GM19351 (cell line): ENCODE data around the gene GTPBP6.
"Not testable (repeated sequence)": the region's sequence is repeated elsewhere in the genome, so short reads cannot be mapped to it uniquely, and the experiment has no call there.

Source experiments
- ATAC-seq: cut with Tn5 transposase; IDR thresholded peaks from one replicate; pipeline ENCODE4 v1.9.1; 2021; ENCODE audit warnings: mild to moderate bottlenecking, moderate library complexity; ENCODE audit not compliant: unreplicated experiment

The GTPBP6 gene

GRCh38 chrX:338281-338835 is 19.8 kb upstream of the GTPBP6 start:
- no peak for ATAC-seq

GRCh38 chrX:337331-337831 is 18.8 kb upstream of the GTPBP6 start:
- ATAC-seq: no peak

GRCh38 chrX:336227-336626 is 17.6 kb upstream of the GTPBP6 start:
- ATAC-seq: no peak

DNA sequence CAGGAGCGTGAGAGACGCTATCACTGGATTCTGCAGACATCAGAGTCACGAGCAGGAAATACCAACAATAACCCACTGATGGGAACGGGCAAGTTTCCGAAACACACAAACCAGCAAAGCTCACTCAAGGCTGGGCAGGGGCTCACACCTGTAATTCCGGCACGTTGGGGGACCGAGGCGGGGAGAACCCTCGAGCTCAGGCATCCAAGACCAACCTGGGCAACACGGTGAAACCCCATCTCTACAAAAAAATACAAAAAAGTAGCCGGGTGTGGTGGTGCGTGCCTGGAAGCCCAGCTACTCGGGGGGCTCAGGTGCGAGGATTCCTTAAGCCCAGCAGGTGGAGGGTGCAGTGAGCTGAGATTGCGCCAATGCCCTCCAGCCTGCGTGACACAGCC is 17.2 kb upstream of the GTPBP6 start:
- no peak for ATAC-seq

DNA sequence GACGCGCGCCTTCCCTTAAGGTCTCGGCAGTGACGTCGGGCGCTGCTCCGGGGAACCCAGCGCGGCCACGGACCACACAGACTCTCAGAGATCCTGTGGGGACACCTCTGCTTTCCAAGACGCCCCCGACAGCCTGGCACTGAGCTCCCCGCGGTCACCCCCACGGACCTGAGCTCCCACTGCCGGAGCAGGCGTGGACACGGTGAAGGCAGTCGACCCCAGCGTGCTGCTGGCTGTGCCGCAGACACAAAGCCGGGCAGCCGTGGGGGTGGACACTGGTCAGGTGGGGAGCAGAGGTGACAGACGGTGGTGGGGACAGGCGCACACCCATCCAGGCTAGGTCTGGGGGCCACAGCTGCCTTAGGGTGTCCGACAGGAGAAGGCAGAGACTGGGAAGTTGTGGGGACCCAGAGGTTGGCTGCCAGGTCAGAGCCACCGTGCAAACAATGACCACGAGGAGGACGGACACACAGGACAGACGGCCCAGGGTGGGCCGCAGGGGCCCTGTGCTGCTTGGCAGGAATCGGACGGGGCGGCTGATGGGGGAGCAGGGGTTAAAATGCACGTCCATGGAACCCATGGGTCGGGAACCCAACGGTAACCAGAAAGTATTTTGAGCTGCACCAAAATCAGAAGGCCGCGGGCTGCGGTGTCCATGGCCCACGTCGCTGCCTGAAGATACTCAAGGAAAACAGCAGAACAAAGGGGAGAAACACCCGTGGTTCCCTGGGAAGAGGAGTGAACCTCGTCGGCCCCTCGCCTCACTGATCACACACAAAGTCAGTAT is 16.6 kb upstream of the GTPBP6 start:
- no peak for ATAC-seq

DNA sequence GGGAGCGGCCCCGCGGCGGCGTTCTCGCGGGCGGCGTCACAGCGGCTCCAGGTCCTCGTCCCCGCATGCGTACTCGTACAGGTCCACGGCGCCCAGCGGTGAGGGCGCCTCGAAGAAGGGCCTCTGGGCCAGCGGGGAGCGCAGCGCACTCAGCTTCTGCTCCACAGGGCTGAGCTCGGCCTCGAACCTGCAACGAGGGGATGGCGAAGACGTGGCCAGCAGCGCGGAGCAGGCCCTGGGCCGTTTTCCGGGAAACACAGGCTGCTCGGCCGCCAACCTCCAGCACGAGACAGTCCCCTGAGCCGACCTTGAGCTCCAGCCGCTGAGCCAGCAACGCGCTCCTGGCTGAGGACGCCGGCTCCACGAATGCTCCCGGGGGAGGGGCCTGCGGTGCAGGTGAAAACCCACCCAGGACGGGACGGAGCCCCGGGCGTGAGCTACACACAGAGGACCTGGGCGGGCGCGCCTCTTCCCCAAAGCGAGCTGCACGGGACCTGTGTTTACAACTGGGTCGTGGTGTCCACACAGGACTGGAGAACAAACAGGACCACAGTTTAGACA is 15.8 kb upstream of the GTPBP6 start:
- ATAC-seq: no peak

DNA sequence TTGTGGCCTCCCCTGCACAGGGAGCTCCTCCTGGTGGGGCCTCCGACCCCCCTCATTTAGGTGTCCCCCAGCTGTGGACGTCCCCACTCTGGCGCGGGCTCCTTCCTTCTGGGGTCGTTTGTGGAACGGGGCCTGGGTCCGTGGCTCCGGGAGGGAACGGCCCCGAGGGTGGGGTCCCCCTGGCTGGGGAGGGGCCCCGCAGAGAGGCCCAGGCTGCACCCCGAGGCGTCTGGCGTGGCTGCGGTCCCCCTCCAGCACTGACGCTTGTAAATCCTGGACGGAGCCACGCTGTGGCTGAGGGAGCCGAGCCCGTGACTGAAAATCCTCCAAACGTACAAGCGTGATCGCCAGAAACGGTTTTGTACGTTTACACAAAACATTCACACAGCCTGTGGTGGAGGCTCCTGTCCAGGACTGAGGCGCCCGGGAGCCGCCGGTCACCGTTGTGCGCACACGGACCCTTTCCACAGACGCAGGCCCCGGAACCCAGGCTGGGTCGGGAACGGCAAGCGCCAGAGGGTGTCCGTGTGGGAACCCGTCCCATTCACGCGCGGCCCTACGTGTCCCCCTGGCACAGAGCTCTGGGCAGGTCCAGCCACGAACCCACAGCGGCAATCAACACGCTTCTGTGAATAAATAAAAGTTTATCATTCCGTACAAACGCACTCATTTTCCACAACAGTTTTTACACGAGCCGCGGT is 15.2 kb upstream of the GTPBP6 start:
- no peak for ATAC-seq

GRCh38 chrX:332916-333610 is 14.5 kb upstream of the GTPBP6 start:
- no peak for ATAC-seq

DNA sequence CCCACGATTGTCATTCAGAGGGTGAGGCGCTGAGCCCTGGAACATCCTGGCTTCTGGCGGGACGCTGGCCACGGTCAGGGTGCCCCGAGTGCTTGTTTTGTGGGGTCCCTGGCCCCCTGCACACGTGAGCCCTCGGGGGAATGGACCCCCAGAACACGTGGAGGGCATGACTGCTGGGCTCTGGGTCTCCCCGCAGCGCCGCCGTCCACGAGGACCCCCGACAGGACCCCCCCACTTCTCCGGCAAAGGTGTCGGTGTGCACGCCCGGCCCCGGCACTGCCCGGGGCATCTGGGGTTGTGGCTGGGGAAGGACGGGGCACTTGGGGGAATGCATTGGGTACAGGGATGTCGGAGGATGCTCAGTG is 13.9 kb upstream of the GTPBP6 start:
- no peak for ATAC-seq

- ATAC-seq: no peak
Observed at GRCh38 chrX:331825-332495, 13.4 kb upstream of the GTPBP6 start.

GRCh38 chrX:331151-331824 is 12.7 kb upstream of the GTPBP6 start:
- ATAC-seq: no peak

DNA sequence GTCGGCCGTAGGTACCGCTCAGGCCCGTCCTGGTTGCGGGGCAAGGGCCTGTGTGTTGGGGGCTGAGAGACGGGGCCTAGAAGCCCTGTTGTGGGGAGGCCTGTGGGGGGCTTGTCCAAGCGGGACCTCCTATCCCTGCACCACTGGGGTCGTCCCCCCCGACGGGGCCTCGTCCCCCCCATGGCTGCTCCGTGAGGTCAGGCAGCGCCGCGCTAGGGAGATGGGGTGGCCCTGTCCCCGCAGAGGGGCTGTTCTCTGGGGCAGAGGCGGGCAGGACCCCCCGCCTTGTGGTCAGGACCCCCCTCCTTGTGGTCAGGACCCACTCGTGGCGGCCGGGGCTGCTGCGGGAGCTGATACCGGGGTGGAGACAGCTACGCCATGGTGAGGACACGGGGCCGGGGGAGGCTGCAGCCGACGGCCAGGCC is 12.1 kb upstream of the GTPBP6 start:
- no peak for ATAC-seq

DNA sequence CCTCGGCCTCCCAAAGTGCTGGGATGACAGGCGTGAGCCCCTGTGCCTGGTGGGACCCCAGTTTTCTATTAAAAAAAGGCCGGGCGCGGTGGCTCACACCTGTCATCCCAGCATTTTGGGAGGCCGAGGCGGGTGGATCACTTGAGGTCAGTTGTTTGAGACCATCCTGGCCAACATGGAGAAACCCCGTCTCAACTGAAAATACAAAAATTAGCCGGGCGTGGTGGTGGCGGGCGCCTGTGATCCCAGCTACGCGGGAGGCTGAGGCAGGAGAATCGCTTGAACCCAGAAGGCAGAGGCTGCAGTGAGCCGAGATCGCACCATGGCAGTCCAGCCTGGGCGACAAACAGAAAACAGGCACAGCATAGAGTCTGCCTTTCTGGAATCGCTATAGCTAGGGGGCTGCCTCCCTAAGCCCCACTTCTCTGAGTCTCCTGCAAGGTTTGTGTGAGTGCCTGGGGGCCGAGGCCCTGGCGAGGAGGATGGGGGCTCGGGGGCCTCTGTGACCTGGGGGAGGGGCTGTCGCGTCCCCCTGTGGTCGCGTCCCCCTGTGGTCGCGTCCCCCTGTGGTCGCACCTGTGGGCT is 11.6 kb upstream of the GTPBP6 start:
- ATAC-seq: not testable (repeated sequence)

DNA sequence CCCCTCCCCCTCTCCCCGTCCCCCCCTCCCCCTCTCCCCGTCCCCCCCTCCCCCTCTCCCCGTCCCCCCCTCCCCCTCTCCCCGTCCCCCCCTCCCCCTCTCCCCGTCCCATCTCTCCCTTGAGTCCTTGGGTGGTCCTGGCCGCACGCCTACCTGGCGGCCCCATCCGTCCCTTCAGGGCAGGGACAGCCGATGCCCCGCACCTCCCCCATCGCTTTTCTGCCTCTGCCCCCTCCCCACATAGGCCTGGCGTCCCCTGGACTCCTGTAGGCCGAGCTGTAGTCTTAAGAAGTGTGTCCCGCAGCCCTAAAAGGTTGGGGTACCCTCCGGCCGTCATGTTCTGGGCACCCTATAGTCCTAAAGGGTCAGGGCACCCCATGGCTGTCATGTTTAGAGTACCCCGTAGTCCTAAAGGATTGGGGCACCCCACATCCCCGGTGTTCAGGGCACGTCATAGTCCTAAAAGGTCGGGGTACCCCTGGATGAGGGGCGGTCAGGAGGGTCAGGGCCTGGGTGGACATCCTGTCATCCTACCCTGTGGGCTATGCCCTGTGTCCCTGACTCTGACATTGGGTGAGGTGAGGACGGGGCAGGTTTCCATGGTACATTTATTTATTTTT is 10.8 kb upstream of the GTPBP6 start:
- no peak for ATAC-seq

GRCh38 chrX:327660-328126 is 9.1 kb upstream of the GTPBP6 start:
- ATAC-seq: no peak

DNA sequence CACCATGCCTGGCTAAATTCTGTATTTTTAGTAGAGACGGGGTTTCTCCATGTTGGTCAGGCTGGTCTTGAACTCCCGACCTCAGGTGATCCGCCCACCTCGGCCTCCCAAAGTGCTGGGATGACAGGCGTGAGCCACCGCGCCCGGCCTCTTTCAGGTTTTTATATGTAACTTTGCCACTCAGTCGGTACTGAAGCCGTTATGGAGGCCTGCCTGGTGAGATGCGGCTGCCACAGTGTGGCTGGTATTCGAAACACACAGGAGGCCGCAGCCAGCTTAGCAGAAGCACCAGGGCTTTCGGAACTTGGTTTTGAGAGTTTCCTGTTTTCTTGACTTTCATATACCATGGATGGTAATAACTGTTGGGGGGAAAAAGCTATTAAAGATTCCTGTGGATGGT is 6.1 kb upstream of the GTPBP6 start:
- ATAC-seq: not testable (repeated sequence)

GRCh38 chrX:323721-324628 is 5.4 kb upstream of the GTPBP6 start:
- no peak for ATAC-seq
